ENCODE data around the gene CEACAM4.
A peak's percentile ranks its signal among the peaks of the same experiment; 100 is the strongest.
"Not testable (repeated sequence)": the region's sequence is repeated elsewhere in the genome, so short reads cannot be mapped to it uniquely, and the experiment has no call there.

The CEACAM4 gene

DNA sequence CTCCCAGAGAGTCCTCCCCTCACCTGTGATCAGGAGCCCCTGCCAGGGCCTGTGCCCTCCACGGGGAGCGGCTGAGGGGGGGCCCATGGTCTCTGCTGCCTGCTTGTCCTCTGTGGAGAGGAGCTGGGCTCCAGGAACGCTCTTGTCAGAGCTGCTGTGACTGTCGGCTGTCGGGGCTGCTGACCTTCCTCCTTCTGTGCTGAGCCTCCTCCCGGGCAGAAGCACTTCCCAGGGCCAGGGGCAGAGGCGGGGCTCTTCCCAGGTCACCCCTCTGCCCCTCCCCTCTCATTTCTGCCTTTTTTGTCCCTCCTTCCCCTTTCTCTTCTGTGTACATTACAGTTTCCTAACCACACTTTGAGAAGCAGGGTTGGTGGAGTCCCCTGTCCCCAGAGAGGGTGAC, at the start of gene CEACAM4:
CEACAM4 (minus strand) TSS at position 198 of the 400 bp plus-strand sequence; CDS start at position 87, 111 bp downstream.
- no peak for DNase-seq (ENCODE audit: low read depth)

- DNase-seq (ENCODE audit: low read depth) = no peak
These were observed 44.6 kb upstream of the CEACAM4 start for GRCh38 chr19:41671486-41671885.

GRCh38 chr19:41670755-41671154, 43.9 kb upstream of the CEACAM4 start:
- DNase-seq (ENCODE audit: low read depth) = no peak

GRCh38 chr19:41668315-41668714, 41.4 kb upstream of the CEACAM4 start:
- DNase-seq (ENCODE audit: low read depth) = no peak

DNA sequence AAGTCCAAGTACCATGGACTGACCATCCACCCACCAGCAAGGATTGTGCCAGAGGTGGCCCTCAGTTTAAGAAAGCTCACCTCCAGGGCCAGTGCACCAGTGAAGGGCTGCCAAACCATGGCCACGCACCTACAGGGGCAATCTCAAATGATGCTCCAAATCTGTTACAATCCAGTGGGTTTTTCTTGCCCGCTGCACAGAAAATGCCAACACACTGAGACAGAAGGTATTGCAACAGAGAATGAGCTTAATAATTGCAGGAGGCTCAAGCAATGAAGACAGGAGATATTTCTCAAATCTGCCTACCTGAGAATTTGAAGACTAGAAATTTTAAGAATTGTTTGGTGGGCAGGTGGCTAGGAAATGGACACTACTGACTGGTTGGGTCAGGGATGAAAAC, 39.2 kb upstream of the CEACAM4 start:
- no peak for DNase-seq (ENCODE audit: low read depth)

DNA sequence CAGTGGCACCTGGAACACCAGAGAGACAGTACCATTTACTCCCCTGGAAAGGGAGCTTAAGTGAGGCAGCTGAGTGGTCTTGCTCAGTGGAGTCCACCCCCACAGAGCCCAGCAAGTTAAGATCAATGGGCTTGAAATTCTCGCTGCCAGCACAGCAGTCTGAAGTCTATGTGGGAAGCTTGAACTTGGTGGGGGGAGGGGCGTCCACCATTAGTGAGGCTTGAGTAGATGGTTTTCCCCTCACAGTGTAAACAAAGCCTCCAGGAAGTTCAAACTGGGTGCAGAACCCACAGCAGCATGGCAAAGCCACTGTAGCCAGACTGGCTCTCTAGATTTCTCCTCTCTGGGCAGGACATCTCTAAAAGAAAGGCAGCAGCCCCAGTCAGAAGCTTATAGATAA, 30.3 kb upstream of the CEACAM4 start:
- DNase-seq (ENCODE audit: low read depth) = no peak

DNA sequence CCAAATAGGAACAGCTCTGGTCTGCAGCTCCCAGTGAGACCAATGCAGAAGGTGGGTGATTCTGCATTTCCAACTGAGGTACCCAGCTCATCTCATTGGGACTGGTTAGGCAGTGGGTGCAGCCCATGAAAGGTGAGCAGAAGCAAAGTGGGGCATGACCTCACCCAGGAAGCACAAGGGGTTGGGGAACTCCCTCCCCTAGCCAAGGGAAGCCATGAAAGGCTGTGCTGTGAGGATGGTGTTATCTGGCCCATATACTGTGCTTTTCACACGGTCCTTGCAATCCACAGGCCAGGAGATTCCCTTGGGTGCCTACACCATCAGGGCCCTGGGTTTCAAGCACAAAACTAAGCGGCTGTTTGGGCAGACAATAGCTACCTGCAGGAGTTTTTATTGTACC, 29.9 kb upstream of the CEACAM4 start:
- not testable (repeated sequence) for DNase-seq (ENCODE audit: low read depth)

- no peak for DNase-seq (ENCODE audit: low read depth)
These were observed 25.4 kb upstream of the CEACAM4 start for GRCh38 chr19:41652250-41652649.

DNA sequence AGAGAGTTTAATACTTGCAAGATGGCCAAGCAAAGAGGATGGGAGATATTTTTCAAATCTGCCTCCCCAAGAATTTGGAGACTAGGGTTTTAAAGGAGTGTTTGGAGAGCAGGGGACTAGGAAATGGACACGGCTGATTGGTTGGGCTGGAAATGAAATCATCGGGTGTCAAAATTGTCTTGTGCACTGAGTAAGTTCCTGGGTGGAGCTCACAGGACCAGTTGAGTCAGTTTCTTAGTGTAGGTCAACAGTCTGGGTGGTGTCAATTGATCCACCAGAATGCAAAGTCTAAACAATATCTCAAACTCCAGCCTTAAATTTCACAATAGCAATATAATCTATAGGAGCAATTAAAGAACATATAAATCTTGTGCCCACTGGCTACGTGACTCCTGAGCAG, 23.0 kb upstream of the CEACAM4 start:
- no peak for DNase-seq (ENCODE audit: low read depth)

- peak; percentile 33 for DNase-seq (ENCODE audit: low read depth)
These were observed 19.8 kb upstream of the CEACAM4 start for GRCh38 chr19:41646589-41647204.

DNA sequence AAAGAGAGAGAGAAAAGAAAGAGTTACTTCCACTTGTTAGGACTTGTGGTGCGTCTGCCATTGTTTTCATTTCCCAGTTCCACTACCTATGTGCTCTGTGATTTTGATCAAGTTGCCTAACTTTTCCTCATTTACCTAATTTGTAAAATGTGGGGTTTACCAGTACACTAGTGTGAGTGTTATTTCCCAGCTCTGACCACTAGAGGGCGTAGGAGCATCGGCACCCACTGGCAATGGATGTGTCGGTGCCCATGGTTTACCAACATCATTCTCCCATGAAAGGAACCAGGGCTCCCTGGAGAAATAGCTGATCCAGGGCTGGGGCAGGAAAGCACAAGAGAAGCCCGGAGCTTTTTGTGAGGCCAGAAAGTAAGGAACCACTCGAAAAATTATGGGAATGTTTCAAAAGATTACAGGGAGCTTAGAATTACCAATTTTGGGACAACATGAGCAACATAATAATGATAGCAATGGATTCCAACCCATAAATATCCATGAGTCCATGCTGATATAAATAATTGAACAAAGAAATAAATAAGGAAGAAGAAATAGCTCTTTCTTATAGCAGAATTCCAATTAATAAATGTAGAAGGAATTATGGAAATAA, 15.1 kb upstream of the CEACAM4 start:
- DNase-seq (ENCODE audit: low read depth) = peak; percentile 34

- DNase-seq (ENCODE audit: low read depth) = no peak
These were observed 11.8 kb upstream of the CEACAM4 start for GRCh38 chr19:41638641-41639081.

DNA sequence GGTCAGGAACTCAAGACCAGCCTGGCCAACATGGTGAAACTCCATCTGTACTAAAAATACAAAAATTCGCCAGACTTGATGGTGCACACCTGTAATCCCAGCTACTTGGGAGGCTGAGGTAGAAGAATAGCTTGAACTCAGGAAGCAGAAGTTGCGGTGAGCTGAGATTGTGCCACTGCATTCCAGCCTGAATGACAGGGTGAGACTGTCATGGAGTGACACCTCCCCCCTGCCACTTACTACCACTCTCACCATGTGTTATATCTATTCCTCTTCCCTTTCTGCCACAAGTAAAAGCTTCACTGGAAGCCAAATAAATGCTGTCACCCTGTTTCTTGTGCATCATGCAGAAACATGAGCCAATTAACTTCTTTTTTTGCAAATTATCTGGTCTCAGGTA, 10.6 kb upstream of the CEACAM4 start:
- no peak for DNase-seq (ENCODE audit: low read depth)

GRCh38 chr19:41627966-41628675, 1.2 kb upstream of the CEACAM4 start:
- DNase-seq (ENCODE audit: low read depth) = no peak

DNA sequence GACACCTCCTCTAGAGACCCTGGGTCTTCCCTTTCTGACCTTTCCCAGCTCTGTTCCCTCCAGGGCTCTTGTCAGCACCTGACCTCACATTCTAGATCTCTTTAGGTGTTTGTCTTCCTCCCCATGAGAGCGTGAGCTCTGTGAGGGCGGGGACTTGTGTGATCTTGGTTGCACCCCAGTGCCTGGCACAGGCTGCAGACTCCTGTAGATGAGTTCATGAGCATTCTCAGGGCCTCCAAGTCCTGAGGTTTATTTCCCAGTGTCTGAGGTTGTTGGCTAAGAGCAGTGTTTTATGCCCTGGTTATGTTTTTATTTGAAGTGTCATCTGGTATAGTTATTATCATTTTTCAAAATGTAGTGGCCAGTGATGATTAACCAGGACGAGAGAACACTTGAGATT, 596 bp downstream of the CEACAM4 start:
- DNase-seq (ENCODE audit: low read depth) = no peak

GRCh38 chr19:41624937-41625336, 1.9 kb downstream of the CEACAM4 start:
- DNase-seq (ENCODE audit: low read depth) = no peak

DNA sequence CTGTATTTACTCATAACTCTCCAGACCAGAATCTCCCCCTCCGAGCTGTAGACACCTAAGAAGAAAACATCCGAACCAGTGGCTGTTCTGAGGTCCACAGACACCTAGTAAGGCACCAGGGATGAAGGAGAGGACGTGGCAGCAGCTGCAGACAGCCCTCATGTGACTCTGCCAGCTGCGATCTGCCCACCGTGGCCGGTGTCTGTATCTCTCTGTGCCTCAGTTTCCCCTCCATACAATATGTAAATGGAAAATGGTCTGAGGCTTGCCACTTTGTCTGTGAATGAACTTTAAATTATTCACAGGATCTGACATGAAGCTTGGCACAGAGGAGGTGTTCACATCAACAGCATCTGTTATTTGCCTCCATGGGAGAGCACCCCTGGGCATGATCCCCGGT, 2.4 kb downstream of the CEACAM4 start:
- no peak for DNase-seq (ENCODE audit: low read depth)

GRCh38 chr19:41623360-41623759, 3.5 kb downstream of the CEACAM4 start:
- DNase-seq (ENCODE audit: low read depth) = no peak

GRCh38 chr19:41621654-41622053, 5.2 kb downstream of the CEACAM4 start:
- DNase-seq (ENCODE audit: low read depth) = no peak

- DNase-seq (ENCODE audit: low read depth) = no peak
These were observed 5.6 kb downstream of the CEACAM4 start for GRCh38 chr19:41621226-41621625.

DNA sequence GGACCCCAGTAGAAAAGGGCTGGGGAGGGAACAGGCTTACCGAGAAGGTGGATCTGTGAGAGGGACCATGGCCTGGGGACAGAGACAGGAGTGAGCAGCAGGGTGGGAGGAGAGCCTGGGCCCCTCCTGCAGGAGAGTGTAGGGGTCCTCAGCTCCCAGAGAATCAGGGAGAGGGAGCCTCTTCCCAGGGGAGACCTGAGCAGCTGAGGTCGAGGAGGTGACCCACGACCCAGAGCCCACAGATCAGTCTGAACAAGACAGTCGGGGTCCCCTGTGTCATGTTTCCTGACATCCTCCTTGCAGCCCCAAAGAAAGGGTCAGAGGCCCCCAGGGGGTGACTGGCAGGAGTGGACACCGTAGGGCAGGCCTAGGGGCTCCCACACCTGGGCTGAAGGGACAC, 6.7 kb downstream of the CEACAM4 start:
- DNase-seq (ENCODE audit: low read depth) = no peak

DNA sequence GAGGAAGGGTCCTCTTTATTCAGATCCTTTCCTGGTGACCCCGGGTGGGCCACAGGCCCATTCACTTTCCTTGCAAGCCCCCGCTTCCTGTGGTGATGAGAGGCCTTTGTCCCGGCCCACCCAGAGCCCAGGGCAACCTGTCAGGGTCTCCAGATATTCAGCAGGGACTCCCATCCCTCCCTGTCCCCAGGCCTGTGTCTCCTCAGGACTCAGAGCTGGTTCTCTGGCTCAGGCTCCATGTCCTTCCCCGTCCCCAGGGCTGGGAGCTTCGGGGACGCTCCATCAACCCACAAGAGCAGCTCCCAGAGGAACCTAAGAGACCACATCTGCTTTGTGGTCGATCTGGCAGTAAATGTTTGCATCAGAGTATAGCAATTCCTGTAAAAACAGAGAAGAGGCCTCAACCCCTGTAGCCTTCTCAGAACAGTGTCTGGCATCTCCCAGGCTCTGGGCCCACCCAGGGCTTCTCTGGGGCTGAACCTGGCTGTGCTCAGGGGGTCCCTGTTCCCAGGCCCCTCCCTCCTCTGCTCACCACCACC, 7.8 kb downstream of the CEACAM4 start:
- DNase-seq (ENCODE audit: low read depth) = no peak
